Measurements from ENCODE around the gene PTTG1IP. TPM values are rescaled to one million over a fixed set of nuclear protein-coding genes. Genes with fewer than 3 reads are reported as not detected.

PTTG1IP gene
- total RNA-seq, 4 donors from 2014 or later, result 217 to 419 (median 313) TPM

- peaks cover 0 to 3% (median 0%) of the 10 kb centered on the region in 3 donors for H3K4me1 ChIP-seq
- no peaks in the 10 kb centered on the region for H3K36me3 ChIP-seq
- no peak for TF ChIP-seq CTCF (IDR thresholded peaks at IDR 0.05)
- TF ChIP-seq POLR2A (IDR thresholded peaks at IDR 0.05), result no peak
- no peak for TF ChIP-seq POLR2AphosphoS5 (IDR thresholded peaks at IDR 0.05)
- no peak for TF ChIP-seq EP300 (IDR thresholded peaks at IDR 0.05)
- no peak overlapping the region for H3K4me3 ChIP-seq
- H3K9me3 ChIP-seq, result no peaks in the 10 kb centered on the region
- ATAC-seq, result no peak
- H3K27me3 ChIP-seq, result peaks cover 29% of the 10 kb centered on the region
- no peak overlapping the region for H3K27ac ChIP-seq
- 83 to 89% methylated on average over 1 to 9 of the region's 44 CpGs for WGBS, 2 donors (ENCODE audit: low coverage in 1 of 2)
These were observed 12.9 kb upstream of the PTTG1IP start for GRCh38 chr21:44886113-44887075.

GRCh38 chr21:44885615-44886014, 12.1 kb upstream of the PTTG1IP start:
- H3K27ac ChIP-seq, result no peak overlapping the region
- peaks cover 21% of the 10 kb centered on the region for H3K27me3 ChIP-seq
- no peak for ATAC-seq
- H3K36me3 ChIP-seq, result no peaks in the 10 kb centered on the region
- WGBS, 2 donors (ENCODE audit: low coverage in 1 of 2), result 75 to 86% methylated on average over 10 to 11 of the region's 11 CpGs
- no peaks in the 10 kb centered on the region for H3K9me3 ChIP-seq
- peaks cover 0 to 6% (median 3%) of the 10 kb centered on the region in 3 donors for H3K4me1 ChIP-seq
- TF ChIP-seq POLR2A (IDR thresholded peaks at IDR 0.05) (no peak), EP300 (IDR thresholded peaks at IDR 0.05) (no peak), POLR2AphosphoS5 (IDR thresholded peaks at IDR 0.05) (no peak), CTCF (IDR thresholded peaks at IDR 0.05) (no peak)
- H3K4me3 ChIP-seq, result no peak overlapping the region

GRCh38 chr21:44884097-44884496, 10.6 kb upstream of the PTTG1IP start:
- no peak overlapping the region for H3K4me3 ChIP-seq
- H3K4me1 ChIP-seq, result peaks cover 0 to 6% (median 3%) of the 10 kb centered on the region in 3 donors
- H3K36me3 ChIP-seq, result no peaks in the 10 kb centered on the region
- no peak for ATAC-seq
- H3K27me3 ChIP-seq, result peaks cover 6% of the 10 kb centered on the region
- no peaks in the 10 kb centered on the region for H3K9me3 ChIP-seq
- TF ChIP-seq EP300 (IDR thresholded peaks at IDR 0.05), result no peak
- no peak for TF ChIP-seq POLR2A (IDR thresholded peaks at IDR 0.05)
- TF ChIP-seq POLR2AphosphoS5 (IDR thresholded peaks at IDR 0.05), result no peak
- no peak for TF ChIP-seq CTCF (IDR thresholded peaks at IDR 0.05)
- 80 to 96% methylated on average over 2 to 3 of the region's 7 CpGs for WGBS, 2 donors (ENCODE audit: low coverage in 1 of 2)
- H3K27ac ChIP-seq, result no peak overlapping the region

- H3K27ac ChIP-seq, result no peak overlapping the region
- no peaks in the 10 kb centered on the region for H3K9me3 ChIP-seq
- no peak for TF ChIP-seq POLR2A (IDR thresholded peaks at IDR 0.05)
- no peak for TF ChIP-seq POLR2AphosphoS5 (IDR thresholded peaks at IDR 0.05)
- TF ChIP-seq EP300 (IDR thresholded peaks at IDR 0.05), result no peak
- TF ChIP-seq CTCF (IDR thresholded peaks at IDR 0.05), result no peak
- no peak for ATAC-seq
- H3K36me3 ChIP-seq, result no peaks in the 10 kb centered on the region
- WGBS, 2 donors (ENCODE audit: low coverage in 1 of 2), result no CpG with 5 or more reads among the region's 11 CpGs
- no peak overlapping the region for H3K4me3 ChIP-seq
- H3K4me1 ChIP-seq, result peaks cover 0 to 6% (median 3%) of the 10 kb centered on the region in 3 donors
- no peaks in the 10 kb centered on the region for H3K27me3 ChIP-seq
These were observed 9.8 kb upstream of the PTTG1IP start for GRCh38 chr21:44883250-44883649.
